IPS-18a (cell line): Measurements from ENCODE around the gene GPRC5D.

Experiments used
- H3K27ac ChIP-seq: one replicate; pipeline ENCODE4 v1.5.1; 2013; ENCODE audit warnings: low read length
- H3K27me3 ChIP-seq: one replicate; pipeline ENCODE4 v1.6.1; 2013; ENCODE audit warnings: mild to moderate bottlenecking, low read length; ENCODE audit not compliant: control insufficient read depth, insufficient read depth
- H3K36me3 ChIP-seq: one replicate; pipeline ENCODE4 v1.6.1; 2013; ENCODE audit warnings: low read depth, low read length; ENCODE audit not compliant: control insufficient read depth
- H3K4me1 ChIP-seq: one replicate; pipeline ENCODE4 v1.6.1; 2013; ENCODE audit warnings: low read depth, low read length; ENCODE audit not compliant: control insufficient read depth
- H3K4me3 ChIP-seq: one replicate; pipeline ENCODE4 v1.5.1; 2013; ENCODE audit warnings: low read length
- H3K9ac ChIP-seq: one replicate; pipeline ENCODE4 v1.6.1; 2013; ENCODE audit warnings: mild to moderate bottlenecking, low read length, moderate library complexity
- H3K9me3 ChIP-seq: one replicate; pipeline ENCODE4 v1.6.1; 2013; ENCODE audit warnings: low read depth, low read length; ENCODE audit not compliant: control insufficient read depth

Gene GPRC5D

DNA sequence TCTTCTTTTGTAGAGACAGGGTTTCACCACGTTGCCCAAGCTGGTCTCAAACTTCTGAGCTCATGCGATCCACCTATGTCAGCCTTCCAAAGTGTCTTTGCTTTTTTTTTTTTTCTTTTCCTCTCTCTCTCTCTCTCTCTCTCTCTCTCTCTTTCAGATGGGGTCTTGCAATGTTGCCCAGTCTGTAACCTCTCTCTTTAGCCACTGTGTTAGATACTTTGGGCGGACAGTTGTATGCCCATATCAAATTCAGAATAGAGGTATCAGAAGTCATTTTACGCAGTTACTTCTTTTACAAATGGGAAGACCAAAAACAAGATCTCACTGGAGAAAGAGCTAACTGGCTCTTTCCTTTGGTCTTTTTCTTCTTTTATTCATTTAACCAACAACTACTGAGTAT, 41.4 kb upstream of the GPRC5D start:
- no peak overlapping the region for H3K4me3 ChIP-seq
- no peak overlapping the region for H3K27ac ChIP-seq

DNA sequence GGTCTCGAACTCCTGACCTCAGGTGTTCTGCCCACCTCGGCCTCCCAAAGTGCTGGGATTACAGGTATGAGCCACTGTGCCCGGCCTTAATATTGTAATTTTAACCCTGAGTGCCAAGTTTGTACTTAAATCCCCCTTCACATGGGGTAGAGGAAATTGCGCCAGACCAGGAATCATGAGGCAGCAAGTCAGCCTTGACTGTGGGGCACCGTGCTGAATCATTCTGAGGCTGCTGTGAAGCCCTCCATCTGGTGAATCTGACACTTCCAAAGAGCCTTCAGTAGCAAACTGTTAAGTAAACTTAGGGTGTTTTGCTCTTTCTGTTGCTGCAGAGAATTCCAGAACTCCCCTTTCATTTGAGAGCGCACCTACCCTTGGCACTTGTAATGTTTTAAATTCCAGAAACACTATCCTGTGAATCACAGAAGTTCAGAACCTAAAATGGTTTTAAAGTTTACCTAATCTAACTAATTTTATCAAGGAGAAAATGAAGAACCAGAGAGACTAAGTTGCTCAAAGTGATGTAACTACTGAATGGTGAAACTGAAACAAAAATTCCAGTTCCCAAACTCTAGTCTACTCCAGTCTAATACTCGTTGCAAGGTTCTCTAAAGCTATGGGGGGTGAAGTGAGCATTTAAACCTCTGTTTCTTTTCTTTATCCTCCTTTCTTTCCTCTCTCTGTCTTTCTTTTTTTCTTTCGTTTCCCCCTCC, 40.6 kb upstream of the GPRC5D start:
- no peaks in the 10 kb centered on the region for H3K9me3 ChIP-seq
- H3K4me3 ChIP-seq, result no peak overlapping the region
- H3K4me1 ChIP-seq, result peaks cover 24% of the 10 kb centered on the region
- peak overlapping the region; percentile 5 for H3K9ac ChIP-seq
- no peaks in the 10 kb centered on the region for H3K27me3 ChIP-seq
- H3K27ac ChIP-seq, result no peak overlapping the region
- peaks cover 9% of the 10 kb centered on the region for H3K36me3 ChIP-seq

More for the DNA sequence above, 41.4 kb upstream of the GPRC5D start:
- H3K4me1 ChIP-seq, result peaks cover 24% of the 10 kb centered on the region
- no peaks in the 10 kb centered on the region for H3K27me3 ChIP-seq
- no peak overlapping the region for H3K9ac ChIP-seq
- H3K36me3 ChIP-seq, result peaks cover 5% of the 10 kb centered on the region
- H3K9me3 ChIP-seq, result no peaks in the 10 kb centered on the region

DNA sequence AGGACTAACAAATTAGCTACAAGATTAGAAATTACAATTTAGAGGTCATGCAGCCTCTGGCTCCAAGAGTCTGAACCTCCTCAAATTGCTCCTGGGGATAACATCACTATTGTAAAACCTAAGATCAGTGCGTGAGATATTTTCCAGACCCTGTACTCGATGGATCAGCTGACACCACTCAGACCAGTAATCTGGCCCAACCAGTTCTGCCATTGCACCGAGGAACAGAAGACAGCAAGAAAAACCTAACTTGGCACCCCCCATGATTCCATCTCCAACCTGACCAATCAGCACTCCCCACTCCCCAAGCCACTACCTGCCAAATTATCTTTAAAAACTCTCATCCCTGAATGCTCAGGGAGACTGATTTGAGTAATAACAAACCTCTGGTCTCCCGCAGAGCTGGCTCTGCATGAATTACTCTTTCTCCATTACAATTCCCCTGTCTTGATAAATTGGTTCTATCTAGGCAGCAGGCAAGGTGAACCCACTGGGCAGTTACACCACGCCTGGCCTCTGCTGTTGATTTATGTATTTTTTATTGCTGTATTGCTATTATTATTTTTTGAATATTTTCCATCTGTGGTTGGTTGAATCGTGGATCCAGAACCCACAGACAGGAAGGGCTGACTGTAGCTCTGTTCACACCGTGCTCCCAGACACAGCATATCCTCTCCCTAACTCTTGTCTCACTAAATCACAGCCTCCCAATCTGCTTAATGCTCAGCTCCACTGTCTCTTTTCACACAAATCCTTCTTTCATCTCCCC, 38.9 kb upstream of the GPRC5D start:
- H3K27ac ChIP-seq, result no peak overlapping the region
- H3K36me3 ChIP-seq, result peaks cover 19% of the 10 kb centered on the region
- peak overlapping the region; percentile 23 for H3K4me3 ChIP-seq
- H3K9me3 ChIP-seq, result no peaks in the 10 kb centered on the region
- H3K4me1 ChIP-seq, result peaks cover 24% of the 10 kb centered on the region
- H3K27me3 ChIP-seq, result no peaks in the 10 kb centered on the region
- H3K9ac ChIP-seq, result no peak overlapping the region

DNA sequence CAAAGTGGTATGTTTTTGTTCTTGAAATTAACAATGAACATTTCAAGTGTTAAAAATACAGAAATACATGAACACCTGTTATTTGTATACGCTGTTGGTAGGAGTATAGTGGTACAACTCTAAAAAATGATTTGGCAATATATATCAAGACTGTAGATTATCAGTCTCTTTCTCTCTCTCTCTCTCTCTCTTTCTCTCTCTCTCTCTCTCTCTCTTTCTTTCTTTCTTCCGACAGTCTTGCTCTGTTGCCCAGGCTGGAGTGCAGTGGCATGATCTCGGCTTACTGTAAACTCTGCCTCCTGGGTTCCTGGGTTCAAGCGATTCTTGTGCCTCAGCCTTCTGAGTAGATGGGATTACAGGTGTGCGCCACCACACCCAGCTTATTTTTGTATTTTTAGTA, 35.5 kb upstream of the GPRC5D start:
- no peaks in the 10 kb centered on the region for H3K27me3 ChIP-seq
- H3K36me3 ChIP-seq, result peaks cover 19% of the 10 kb centered on the region
- H3K27ac ChIP-seq, result no peak overlapping the region
- no peaks in the 10 kb centered on the region for H3K9me3 ChIP-seq
- H3K9ac ChIP-seq, result no peak overlapping the region
- H3K4me1 ChIP-seq, result peaks cover 20% of the 10 kb centered on the region
- no peak overlapping the region for H3K4me3 ChIP-seq

DNA sequence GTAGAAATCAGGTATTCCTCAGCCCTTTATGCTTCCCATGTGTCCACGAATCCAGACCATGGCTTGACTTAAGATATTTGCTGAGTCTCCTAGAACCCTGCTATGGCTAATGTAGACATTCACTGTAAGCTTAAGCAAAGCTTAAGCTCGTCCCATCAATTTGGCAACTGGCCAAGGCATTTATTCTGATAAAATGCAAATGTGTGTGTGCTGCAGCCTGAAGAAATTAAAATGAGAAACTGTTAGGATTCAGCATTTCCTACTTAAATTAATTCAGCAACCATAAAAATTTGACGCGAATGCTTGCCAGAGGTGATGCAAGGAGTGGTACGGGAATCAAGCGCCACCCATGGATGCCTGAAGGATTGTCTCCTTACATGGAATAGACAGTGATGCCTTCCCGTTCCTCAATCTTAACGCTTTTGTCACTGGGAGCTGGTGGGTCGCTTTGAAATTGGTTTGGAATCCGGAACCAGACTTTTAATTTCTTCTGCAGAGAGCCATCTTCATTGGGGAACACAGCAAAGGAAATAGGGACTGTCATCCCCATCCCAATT, 34.9 kb upstream of the GPRC5D start:
- Histone ChIP-seq H3K4me1 (peaks cover 17% of the 10 kb centered on the region), H3K9me3 (no peaks in the 10 kb centered on the region), H3K27me3 (no peaks in the 10 kb centered on the region), H3K9ac (no peak overlapping the region), H3K27ac (no peak overlapping the region), H3K4me3 (no peak overlapping the region), H3K36me3 (peaks cover 19% of the 10 kb centered on the region)

DNA sequence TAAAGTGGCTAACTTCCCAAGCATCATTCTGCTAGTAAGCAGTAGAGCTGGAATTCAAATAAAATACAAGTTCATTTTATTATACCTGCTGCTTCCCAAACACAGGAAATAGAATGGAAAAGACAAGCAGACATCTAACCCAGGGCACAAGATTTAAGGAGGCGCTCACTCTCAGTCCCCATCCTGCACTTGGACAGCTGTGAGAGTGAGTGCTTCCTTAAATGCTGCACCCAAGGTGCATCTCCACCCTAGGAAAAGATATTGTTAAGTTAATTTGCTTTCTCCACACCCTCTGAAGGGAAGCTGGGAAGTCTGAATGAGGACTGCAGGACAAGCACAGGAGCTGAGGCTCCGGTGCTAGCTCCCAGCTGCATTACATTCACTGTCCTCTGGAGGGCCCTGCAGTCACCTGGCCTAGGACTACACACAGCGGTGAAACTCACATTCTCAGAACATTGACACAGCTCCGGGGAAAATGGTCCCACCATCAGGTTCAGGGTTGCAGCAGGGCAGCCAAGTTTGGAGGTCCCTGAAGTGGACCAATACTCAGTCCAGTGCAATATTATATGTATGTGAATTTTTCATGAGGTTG, 33.9 kb upstream of the GPRC5D start:
- no peak overlapping the region for H3K9ac ChIP-seq
- no peaks in the 10 kb centered on the region for H3K9me3 ChIP-seq

DNA sequence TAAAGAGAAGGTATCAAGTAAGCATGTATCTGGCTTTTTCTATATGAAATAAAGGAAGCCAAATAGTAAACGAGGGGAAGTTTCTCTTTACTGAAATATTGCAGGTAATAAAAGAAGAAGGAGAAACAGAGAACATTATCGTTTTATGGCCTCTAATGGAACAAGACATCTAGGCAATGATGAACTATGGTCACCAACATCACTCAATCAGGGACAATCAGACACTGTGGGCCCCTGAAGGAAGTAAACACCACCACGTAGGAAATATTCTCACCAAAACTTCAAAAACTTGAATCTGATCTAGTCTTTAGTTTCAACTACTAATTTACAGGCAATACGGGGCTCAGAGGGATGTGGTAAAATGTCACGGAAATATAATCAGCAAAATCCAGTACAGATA, 32.2 kb upstream of the GPRC5D start:
- Histone ChIP-seq H3K36me3 (peaks cover 18% of the 10 kb centered on the region), H3K9ac (no peak overlapping the region), H3K27ac (no peak overlapping the region), H3K27me3 (no peaks in the 10 kb centered on the region), H3K9me3 (no peaks in the 10 kb centered on the region), H3K4me1 (no peaks in the 10 kb centered on the region), H3K4me3 (no peak overlapping the region)

More for the DNA sequence above, 33.9 kb upstream of the GPRC5D start:
- H3K4me3 ChIP-seq, result no peak overlapping the region
- H3K27ac ChIP-seq, result no peak overlapping the region
- H3K36me3 ChIP-seq, result peaks cover 19% of the 10 kb centered on the region
- no peaks in the 10 kb centered on the region for H3K27me3 ChIP-seq
- H3K4me1 ChIP-seq, result peaks cover 8% of the 10 kb centered on the region

DNA sequence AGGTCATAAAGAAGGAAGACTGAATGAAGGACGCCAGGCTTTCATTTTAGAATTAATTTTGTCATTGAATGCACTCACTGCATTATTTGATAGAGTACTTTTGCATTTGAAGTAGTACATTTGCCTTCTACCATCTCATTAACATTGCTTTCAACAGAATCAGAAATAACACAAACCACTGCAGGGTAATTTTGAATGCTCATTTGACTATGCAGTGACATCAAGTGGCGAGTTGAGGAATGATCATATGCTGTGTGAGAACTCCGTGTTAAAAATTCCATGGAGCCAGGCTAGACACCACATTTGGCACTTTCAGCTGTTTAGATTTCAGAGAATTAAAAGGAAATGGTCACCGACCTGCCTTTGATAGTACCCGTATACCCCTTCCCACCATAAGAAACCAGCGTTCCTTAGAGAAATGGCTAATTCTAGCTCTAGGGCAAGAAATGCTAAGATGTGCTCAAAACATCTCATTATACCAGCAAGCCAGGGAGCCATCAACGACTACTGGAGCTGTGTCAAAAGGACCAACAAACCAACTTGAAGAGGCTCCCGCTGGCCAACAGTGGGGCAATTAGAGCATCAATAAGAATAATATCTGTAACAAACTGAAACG, 31.6 kb upstream of the GPRC5D start:
- peaks cover 14% of the 10 kb centered on the region for H3K36me3 ChIP-seq
- no peaks in the 10 kb centered on the region for H3K27me3 ChIP-seq
- no peaks in the 10 kb centered on the region for H3K4me1 ChIP-seq
- no peak overlapping the region for H3K9ac ChIP-seq
- H3K4me3 ChIP-seq, result no peak overlapping the region
- no peaks in the 10 kb centered on the region for H3K9me3 ChIP-seq
- H3K27ac ChIP-seq, result no peak overlapping the region

DNA sequence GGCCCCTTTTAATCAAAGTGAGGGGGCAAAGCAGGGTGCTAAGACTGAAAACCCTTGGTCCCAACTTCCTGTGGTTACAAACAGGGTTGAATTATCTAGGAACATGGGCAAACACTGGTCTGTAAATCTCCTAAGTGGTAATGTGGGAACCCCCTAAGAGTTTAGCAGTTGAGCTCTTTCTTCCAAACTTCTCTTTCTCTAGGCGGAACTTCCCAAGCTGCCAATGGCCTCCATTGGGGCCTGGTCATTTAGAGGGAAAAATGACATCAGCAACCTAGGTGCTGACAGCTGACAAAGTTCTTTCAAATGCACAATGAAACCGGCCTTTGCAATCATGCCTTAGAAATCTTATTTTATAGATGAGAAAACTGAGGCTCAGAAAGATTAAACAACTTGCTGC, 30.4 kb upstream of the GPRC5D start:
- Histone ChIP-seq H3K4me1 (no peaks in the 10 kb centered on the region), H3K9ac (no peak overlapping the region), H3K36me3 (peaks cover 8% of the 10 kb centered on the region), H3K27me3 (no peaks in the 10 kb centered on the region), H3K9me3 (no peaks in the 10 kb centered on the region), H3K27ac (no peak overlapping the region), H3K4me3 (no peak overlapping the region)

DNA sequence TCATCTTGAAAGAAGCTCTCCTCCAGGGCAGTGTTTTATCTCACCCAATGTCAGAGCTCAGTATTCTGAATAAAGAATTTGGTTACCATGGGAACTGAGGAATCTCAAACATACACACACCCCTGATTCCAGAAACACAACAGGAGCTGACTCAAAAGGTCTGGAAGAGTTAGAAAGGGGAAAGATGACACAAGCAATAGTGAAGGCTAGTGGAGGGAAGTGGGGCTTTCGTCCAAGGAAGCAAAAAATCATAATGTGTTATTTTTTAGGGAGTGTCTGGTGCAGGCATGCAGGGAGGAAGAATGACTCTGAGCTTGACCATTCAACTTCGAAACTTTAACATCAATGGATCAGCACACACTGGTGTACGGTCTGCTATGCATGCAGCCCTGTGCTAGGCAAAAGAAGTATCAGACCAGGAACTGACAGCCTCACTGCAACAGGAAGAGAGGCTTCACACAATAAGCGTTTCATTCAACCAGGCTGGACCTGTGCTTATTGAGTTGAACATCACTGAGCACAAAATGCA, 27.8 kb upstream of the GPRC5D start:
- Histone ChIP-seq H3K4me3 (no peak overlapping the region), H3K36me3 (peaks cover 3% of the 10 kb centered on the region), H3K9me3 (no peaks in the 10 kb centered on the region), H3K9ac (no peak overlapping the region), H3K27ac (no peak overlapping the region), H3K4me1 (no peaks in the 10 kb centered on the region), H3K27me3 (no peaks in the 10 kb centered on the region)

DNA sequence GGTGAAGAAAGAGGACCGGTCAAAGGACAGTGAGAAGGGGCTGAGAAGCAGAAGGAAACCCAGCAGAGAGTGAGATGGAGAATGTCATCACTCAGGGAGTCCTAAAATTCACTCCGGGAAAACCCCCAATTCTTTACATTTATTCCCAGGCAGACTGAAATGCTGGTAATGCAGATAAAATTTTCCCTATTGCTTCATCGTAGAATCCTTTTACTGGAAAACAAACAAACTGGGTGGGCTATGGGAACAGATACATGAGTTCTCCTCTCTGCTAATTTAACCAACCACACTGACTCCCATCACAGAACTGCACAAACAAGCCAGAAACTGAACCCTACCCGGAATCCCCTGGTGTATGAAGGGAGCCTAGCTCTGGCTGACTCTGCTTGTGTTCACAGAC, 27.2 kb upstream of the GPRC5D start:
- no peaks in the 10 kb centered on the region for H3K9me3 ChIP-seq
- H3K27me3 ChIP-seq, result no peaks in the 10 kb centered on the region
- peaks cover 9% of the 10 kb centered on the region for H3K36me3 ChIP-seq
- H3K4me1 ChIP-seq, result no peaks in the 10 kb centered on the region
- H3K9ac ChIP-seq, result no peak overlapping the region
- H3K27ac ChIP-seq, result no peak overlapping the region
- H3K4me3 ChIP-seq, result no peak overlapping the region
